Stimulated activated CD4-positive, alpha-beta T cell treated with anti-CD3 and anti-CD28 coated beads, Interleukin-4, amount 100 ng/mL, for 48 hours (primary cell): ENCODE data around the gene RNFT1.
"Not testable (repeated sequence)": the region's sequence is repeated elsewhere in the genome, so short reads cannot be mapped to it uniquely, and the experiment has no call there.

Experiments used
- DNase-seq, 2 donors: peaks; one replicate each; pipeline ENCODE4 v3.0.0-alpha.2; 2020; ENCODE audit warnings: low read depth in 2 of 2

RNFT1 gene

DNA sequence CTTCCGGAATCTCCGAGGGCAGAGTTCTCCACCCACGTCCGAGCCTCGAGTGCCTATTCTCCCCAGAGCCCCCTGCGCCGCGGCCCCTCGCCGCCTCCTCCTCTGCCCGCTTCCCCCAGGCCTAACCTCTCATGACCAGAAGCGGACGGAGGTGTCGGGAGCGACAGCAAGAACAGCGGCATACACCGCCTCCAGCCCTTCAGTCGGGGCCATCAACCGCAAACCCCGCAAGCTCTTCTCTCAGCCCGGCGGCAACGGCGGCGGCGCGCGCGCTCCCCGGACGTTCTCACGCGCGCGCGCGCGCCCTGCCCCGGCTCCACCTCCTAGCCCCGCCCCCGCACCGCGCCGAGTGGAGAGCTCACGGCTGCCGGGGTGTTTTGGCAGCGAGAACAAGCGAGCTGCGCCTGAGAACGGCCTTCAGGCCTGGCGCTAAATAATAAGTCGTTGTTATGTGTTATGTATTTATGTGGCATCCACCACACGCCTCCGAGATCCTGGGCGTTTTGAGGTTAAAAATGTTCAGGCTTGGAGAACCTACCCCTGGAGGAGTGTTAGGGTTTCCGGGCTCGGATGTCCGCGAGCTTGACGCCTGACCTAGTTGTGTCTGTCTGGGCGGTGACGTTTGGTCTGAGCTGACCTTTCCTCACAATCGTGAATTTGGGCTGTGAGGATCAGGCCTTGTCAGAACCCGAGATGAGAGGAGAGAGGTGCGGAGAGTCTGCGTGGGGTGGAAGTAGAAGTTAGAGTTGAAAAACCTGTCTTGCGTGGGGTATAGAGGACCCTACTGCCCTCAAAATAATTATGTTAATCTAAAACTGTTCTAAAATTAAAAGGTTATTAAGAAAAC is at the start of gene RNFT1:
RNFT1 (minus strand) TSS at position 259 of the 847 bp plus-strand sequence; CDS start at position 182, 77 bp downstream.
- peak; percentile 92 to 97 for DNase-seq

DNA sequence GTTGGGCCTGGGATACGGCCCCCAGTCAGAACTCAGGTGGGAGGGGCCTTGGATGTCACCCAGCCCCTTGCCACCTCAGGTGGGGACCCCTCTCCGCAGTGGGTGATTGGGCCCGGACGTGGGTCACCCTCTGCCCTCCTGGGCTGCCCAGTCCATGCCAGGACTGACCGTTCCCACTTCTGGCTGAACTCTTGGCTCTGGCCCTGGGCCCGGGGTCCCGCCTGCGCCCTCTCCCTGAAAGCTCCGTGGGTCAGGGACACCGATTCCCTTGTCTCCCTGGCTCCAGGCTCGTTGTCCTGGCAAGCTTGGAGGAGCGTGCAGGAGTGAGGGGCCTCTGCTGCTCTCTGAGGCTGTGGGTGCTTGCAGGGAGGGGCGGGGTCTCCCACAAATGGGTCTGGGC is 44.8 kb upstream of the RNFT1 start:
- not testable (repeated sequence) for DNase-seq

GRCh38 chr17:60008377-60008776 is 43.8 kb upstream of the RNFT1 start:
- not testable (repeated sequence) for DNase-seq

DNA sequence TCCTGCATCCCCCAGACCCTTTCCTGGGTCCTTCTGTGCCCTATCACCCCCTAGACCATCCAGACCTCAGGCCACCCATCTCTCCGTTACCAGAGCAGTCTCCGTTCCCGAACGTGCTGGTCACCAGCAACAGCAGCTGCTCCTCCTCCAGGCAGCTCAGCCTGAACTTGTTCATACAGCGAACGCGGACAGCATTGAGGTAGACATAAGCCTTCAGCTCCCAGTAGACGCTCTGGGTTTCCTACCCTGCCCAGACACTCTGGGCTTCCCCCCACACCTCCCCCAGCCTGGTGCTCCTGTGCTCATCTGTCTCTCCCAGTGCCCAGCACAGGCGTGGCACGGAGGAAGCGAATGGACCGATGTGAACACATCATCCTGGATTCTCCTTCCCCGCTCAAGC is 41.6 kb upstream of the RNFT1 start:
- DNase-seq = no peak

DNA sequence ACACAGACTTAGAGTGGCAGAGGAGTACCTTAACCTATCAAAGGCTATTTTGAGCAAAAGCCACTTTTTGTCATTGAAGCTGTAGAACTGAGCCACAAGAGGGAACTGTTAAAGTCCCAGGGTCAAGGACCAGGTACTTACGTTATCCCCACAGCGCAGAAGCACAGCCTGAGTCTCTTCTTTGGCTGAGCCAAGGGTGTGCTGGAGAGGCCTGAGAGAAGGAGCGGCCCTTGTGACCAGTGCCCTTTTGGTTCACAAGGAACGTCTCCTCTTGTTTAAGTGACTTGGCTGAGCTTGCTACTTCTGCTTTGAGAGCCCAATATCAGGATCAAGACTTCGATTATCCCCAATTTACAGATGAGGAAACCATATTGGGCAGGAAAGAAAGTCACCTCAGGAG is 40.0 kb upstream of the RNFT1 start:
- DNase-seq = not testable (repeated sequence)

- not testable (repeated sequence) for DNase-seq
Observed at GRCh38 chr17:60002405-60002804, 37.9 kb upstream of the RNFT1 start.

GRCh38 chr17:59996608-59997007 is 32.1 kb upstream of the RNFT1 start:
- not testable (repeated sequence) for DNase-seq

GRCh38 chr17:59975166-59975565 is 10.6 kb upstream of the RNFT1 start:
- DNase-seq = not testable (repeated sequence)

- DNase-seq = not testable (repeated sequence)
Observed at GRCh38 chr17:59973483-59973882, 8.9 kb upstream of the RNFT1 start.

- no peak for DNase-seq
Observed at GRCh38 chr17:59972778-59973177, 8.2 kb upstream of the RNFT1 start.

- not testable (repeated sequence) for DNase-seq
Observed at GRCh38 chr17:59971771-59972170, 7.2 kb upstream of the RNFT1 start.

GRCh38 chr17:59963738-59964481 is 630 bp downstream of the RNFT1 start:
- DNase-seq = peak; percentile 31 to 43

GRCh38 chr17:59962739-59963318 is 1.7 kb downstream of the RNFT1 start:
- DNase-seq = no peak

DNA sequence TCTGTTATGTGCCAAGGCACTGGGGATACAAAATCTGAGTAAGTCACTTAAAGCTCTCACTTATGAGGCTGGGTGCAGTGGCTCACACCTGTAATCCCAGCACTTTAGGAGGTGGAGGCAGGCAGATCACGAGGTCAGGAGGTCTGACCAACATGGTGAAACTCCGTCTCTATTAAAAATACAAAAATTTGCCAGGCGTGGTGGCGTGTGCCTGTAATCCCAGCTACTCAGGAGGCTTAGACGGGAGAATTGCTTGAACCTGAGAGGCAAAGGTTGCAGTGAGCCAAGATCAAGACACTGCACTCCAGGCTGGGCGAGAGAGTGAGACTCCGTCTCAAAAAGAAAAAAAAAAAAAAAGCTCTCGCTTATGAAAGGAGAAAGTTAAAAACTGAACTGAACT is 5.0 kb downstream of the RNFT1 start:
- not testable (repeated sequence) for DNase-seq

- no peak for DNase-seq
Observed at GRCh38 chr17:59954856-59955255, 9.7 kb downstream of the RNFT1 start.

DNA sequence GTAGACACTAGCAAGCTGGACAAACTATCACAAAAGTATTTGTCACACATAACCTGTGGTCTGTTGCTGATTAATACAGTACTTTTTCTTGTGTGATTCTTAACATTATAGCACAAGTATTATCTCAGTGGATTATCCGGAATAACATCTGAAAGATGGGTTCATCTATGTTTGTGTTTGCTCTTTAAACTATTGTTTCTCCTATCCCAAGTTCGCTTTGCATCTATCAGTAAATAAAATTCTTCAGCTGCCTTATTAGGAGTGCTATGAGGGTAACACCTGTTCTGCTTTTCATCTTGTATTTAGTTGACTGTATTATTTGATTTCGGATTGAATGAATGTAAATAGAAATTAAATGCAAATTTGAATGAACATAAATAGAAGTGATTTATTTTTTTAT is 14.5 kb downstream of the RNFT1 start:
- DNase-seq = no peak

GRCh38 chr17:59947310-59947709 is 17.2 kb downstream of the RNFT1 start:
- not testable (repeated sequence) for DNase-seq

DNA sequence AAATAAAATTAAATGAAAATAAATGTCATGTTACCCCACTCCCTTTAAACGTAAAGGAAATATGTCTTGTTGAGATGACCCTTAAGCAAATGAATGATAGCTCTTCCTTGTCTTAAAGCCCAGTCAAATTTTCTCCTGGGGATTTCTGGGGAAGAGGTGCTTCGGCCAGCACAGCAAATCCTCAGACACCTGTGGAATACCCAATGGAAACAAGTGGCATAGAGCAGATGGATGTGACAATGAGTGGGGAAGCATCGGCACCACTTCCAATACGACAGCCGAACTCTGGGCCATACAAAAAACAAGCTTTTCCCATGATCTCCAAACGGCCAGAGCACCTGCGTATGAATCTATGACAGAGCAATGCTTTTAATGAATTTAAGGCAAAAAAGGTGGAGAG is 18.1 kb downstream of the RNFT1 start:
- not testable (repeated sequence) for DNase-seq

GRCh38 chr17:59941131-59941530 is 23.4 kb downstream of the RNFT1 start:
- DNase-seq = no peak

GRCh38 chr17:59940697-59941096 is 23.8 kb downstream of the RNFT1 start:
- DNase-seq = peak in 1 of 2 donors; percentile 12

DNA sequence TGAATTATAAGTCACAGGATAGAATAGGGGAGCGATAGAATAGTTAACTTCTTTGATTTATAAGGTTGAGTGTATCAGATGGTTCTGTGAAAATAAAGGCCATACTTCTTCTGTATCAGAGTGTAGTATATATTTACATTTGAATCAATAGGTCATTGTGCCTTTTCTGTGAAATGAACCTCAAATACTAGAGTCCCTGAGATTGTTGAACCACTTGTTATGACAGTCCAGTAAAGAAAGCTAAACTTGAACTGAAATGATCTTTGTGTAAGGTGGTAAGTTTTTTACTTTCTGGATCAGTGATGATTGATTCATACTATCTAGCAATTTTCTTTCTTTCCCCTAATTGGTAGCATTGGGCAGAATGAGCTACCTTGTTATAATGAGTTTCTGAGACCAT is 31.2 kb downstream of the RNFT1 start:
- not testable (repeated sequence) for DNase-seq

DNA sequence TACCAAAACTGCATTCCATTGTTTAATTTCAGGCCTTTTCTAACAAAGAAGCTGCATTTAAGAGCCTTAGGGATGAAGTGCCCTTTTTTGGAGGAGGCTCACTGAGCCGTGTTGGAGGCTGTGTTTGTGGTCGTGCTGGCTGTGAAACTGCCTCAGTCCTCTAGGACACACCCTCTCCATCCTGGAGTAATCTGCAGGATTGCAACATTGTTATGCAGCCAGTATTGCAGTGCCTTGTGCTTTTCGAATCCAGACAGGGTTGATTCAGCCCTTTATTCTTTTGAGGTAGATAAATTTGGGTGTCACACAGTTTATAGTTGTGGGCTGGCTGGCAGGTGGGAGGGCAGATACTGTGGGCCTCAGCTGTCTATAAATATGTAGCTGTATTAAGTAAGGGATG is 33.8 kb downstream of the RNFT1 start:
- not testable (repeated sequence) for DNase-seq
